Mammary epithelial cell (primary cell): ENCODE results near the gene CHST5.
A peak's percentile ranks its signal among the peaks of the same experiment; 100 is the strongest.

ENCODE experiments used
- EZH2 ChIP-seq: IDR thresholded peaks from 2 replicates; pipeline ENCODE4 v1.6.1; 2012; ENCODE audit warnings: low read length, inconsistent platforms, borderline replicate concordance
- TF ChIP-seq, protein P1 (sequence below), 2 donors: IDR thresholded peaks in 1 of 2; conservative IDR thresholded peaks in 1 of 2; 2 replicates each; pipeline ENCODE4 v1.5.1; 2011 to 2012; ENCODE audit warnings: inconsistent platforms in 2 of 2, low read length in 2 of 2, mild to moderate bottlenecking in 2 of 2, control low read depth in 1 of 2, low read depth in 1 of 2; ENCODE audit not compliant: insufficient read depth in 1 of 2; ENCODE audit errors: extremely low read depth in 1 of 2

DNA sequence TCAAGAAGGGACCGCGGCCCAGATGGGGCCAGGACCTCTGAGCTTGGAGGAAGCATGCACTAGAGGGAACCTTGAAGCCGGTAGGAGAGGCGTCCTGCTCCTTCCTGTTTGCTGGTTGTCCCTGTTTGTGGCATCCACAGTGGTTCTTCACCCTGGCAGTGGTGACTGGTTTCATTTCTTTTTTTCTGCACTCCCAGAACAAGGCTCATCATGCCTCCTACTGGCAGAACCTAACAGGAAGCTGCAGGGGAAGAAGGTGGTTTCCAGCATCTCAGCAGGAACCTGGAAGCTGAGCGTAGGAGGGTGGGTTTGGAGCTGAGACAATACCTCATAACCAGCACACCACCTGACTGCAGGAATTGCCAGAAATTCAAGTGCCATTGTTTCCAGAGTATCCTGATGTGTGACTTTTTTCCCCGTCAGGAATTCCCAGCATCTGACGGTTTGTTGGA lies 14.3 kb upstream of the CHST5 start:
- TF ChIP-seq, protein P1, sequence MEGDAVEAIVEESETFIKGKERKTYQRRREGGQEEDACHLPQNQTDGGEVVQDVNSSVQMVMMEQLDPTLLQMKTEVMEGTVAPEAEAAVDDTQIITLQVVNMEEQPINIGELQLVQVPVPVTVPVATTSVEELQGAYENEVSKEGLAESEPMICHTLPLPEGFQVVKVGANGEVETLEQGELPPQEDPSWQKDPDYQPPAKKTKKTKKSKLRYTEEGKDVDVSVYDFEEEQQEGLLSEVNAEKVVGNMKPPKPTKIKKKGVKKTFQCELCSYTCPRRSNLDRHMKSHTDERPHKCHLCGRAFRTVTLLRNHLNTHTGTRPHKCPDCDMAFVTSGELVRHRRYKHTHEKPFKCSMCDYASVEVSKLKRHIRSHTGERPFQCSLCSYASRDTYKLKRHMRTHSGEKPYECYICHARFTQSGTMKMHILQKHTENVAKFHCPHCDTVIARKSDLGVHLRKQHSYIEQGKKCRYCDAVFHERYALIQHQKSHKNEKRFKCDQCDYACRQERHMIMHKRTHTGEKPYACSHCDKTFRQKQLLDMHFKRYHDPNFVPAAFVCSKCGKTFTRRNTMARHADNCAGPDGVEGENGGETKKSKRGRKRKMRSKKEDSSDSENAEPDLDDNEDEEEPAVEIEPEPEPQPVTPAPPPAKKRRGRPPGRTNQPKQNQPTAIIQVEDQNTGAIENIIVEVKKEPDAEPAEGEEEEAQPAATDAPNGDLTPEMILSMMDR (conservative IDR thresholded peaks at IDR 0.05 in 1 of 2, IDR thresholded peaks at IDR 0.05 in 1 of 2; ENCODE audit: extremely low read depth in 1 of 2, insufficient read depth in 1 of 2, low read depth in 1 of 2, low read length in 2 of 2), result peak; percentile 85 to 96
- no peak for TF ChIP-seq EZH2
